GM19467 (cell line): Measurements from ENCODE around the gene SHH.

ENCODE experiments used
- ATAC-seq: cut with Tn5 transposase; IDR thresholded peaks from one replicate; pipeline ENCODE4 v1.9.1; 2021; ENCODE audit warnings: mild to moderate bottlenecking, moderate library complexity; ENCODE audit not compliant: unreplicated experiment

Gene SHH

GRCh38 chr7:155794196-155794595, 18.1 kb downstream of the SHH start:
- ATAC-seq: no peak

GRCh38 chr7:155793720-155794119, 18.5 kb downstream of the SHH start:
- no peak for ATAC-seq

GRCh38 chr7:155792999-155793560, 19.2 kb downstream of the SHH start:
- ATAC-seq: no peak

GRCh38 chr7:155792315-155792960, 19.8 kb downstream of the SHH start:
- ATAC-seq: no peak

- ATAC-seq: no peak
Measured at GRCh38 chr7:155791836-155792235, 20.4 kb downstream of the SHH start.

- ATAC-seq: no peak
Measured at GRCh38 chr7:155791214-155791737, 21.0 kb downstream of the SHH start.

GRCh38 chr7:155790666-155791065, 21.6 kb downstream of the SHH start:
- no peak for ATAC-seq

GRCh38 chr7:155789001-155789725, 23.1 kb downstream of the SHH start:
- ATAC-seq: no peak

GRCh38 chr7:155788616-155789000, 23.7 kb downstream of the SHH start:
- no peak for ATAC-seq

- no peak for ATAC-seq
Measured at GRCh38 chr7:155787171-155787851, 25.0 kb downstream of the SHH start.

- no peak for ATAC-seq
Measured at GRCh38 chr7:155786491-155786890, 25.8 kb downstream of the SHH start.

GRCh38 chr7:155785536-155785935, 26.7 kb downstream of the SHH start:
- no peak for ATAC-seq

GRCh38 chr7:155782466-155782865, 29.8 kb downstream of the SHH start:
- no peak for ATAC-seq

GRCh38 chr7:155781433-155781832, 30.8 kb downstream of the SHH start:
- no peak for ATAC-seq

GRCh38 chr7:155780884-155781283, 31.4 kb downstream of the SHH start:
- no peak for ATAC-seq

GRCh38 chr7:155778349-155778748, 33.9 kb downstream of the SHH start:
- ATAC-seq: no peak

GRCh38 chr7:155776606-155777005, 35.7 kb downstream of the SHH start:
- no peak for ATAC-seq

- no peak for ATAC-seq
Measured at GRCh38 chr7:155775691-155776090, 36.6 kb downstream of the SHH start.

GRCh38 chr7:155774947-155775346, 37.3 kb downstream of the SHH start:
- no peak for ATAC-seq

GRCh38 chr7:155773531-155773930, 38.7 kb downstream of the SHH start:
- ATAC-seq: no peak

- ATAC-seq: no peak
Measured at GRCh38 chr7:155770241-155770640, 42.0 kb downstream of the SHH start.

- no peak for ATAC-seq
Measured at GRCh38 chr7:155769701-155770100, 42.6 kb downstream of the SHH start.
